H1 (cell line): Measurements from ENCODE around the gene TKFC. TPM values are rescaled to one million over a fixed set of nuclear protein-coding genes. Genes with fewer than 3 reads are reported as not detected.

ENCODE experiments used
- FOSL1 ChIP-seq: IDR thresholded peaks from 2 replicates; pipeline ENCODE4 v1.6.1; 2011; ENCODE audit warnings: mild to moderate bottlenecking, low read depth, low read length, moderate library complexity; ENCODE audit not compliant: insufficient read depth
- USF2 ChIP-seq: IDR thresholded peaks from 2 replicates; pipeline ENCODE4 v1.6.1; 2011; ENCODE audit warnings: low read length, improper control_type of control experiment
- polyA plus RNA-seq, 7 experiments: library from polyadenylated mRNA; depleted of rRNA in 3 of 7; stranded (reverse) in 5 of 7; unstranded in 2 of 7; fragments of >200 nt in 5 of 7; fragments of 200-250 nt in 2 of 7; gene quantifications; 1 replicate in 5 of 7; 2 replicates in 1 of 7; 4 replicates in 1 of 7; pipeline versions ENCODE4 v1.2.1 to v1.2.3, GENCODE V29; 2011 to 2013; ENCODE audit warnings: missing spikeins in 2 of 7, mixed read lengths in 2 of 7
- total RNA-seq: library from RNA; stranded (reverse); fragmentation: NEBNext Ultra II Directional; extraction: Animal tissue kit (Norgen Biotek cat#: 25700); gene quantifications from 2 replicates; pipeline ENCODE4 v1.2.1, GENCODE V29; 2021

Gene TKFC
- total and polyA plus RNA-seq, 2 of the 8 experiments (the other 6 are each of a cell fraction or from before 2014, with no cell fraction given) = 53.5 to 55.0 TPM

- TF ChIP-seq FOSL1 = no peak
- no peak for TF ChIP-seq USF2
Measured at GRCh38 chr11:61302550-61302949, 30.5 kb upstream of the TKFC start (continued).
